MCF 10A (cell line): Measurements from ENCODE around the gene DDA1. TPM values are rescaled to one million over a fixed set of nuclear protein-coding genes. Genes with fewer than 3 reads are reported as not detected.

Source experiments
- BruUV-seq: library from RNA; stranded (reverse); fragments of 400-500 nt; replicated peaks from 2 replicates; lab custom pipeline; 2021; lab: Mats Ljungman, UMichigan
- CTCF ChIA-PET: fragments of 300-600 bp; sonication (Branson Sonifier 250); formaldehyde crosslinking; extraction: SDS; loops from one replicate; lab custom pipeline; 2021; ENCODE audit warnings: antibody characterized with exemption, inconsistent platforms; lab: Yijun Ruan, JAX
- POLR2A ChIA-PET: fragments of 300-600, 350-650 bp; sonication (Branson Sonifier 250); formaldehyde crosslinking; extraction: SDS; loops from one replicate; lab custom pipeline; 2020; ENCODE audit warnings: antibody characterized with exemption, inconsistent platforms; lab: Yijun Ruan, JAX
- DNase-seq: peaks from one replicate; pipeline ENCODE4 v3.0.0-alpha.2; 2018; ENCODE audit not compliant: unreplicated experiment
- H3K27ac Mint-ChIP-seq: one replicate; pipeline ENCODE4 v1.8.0; 2022; ENCODE audit warnings: mild to moderate bottlenecking, low read depth, mixed read lengths; ENCODE audit not compliant: unreplicated experiment
- H3K27me3 Mint-ChIP-seq: one replicate; pipeline ENCODE4 v1.8.0; 2022; ENCODE audit warnings: mixed read lengths; ENCODE audit not compliant: insufficient read depth, unreplicated experiment
- H3K36me3 Mint-ChIP-seq: one replicate; pipeline ENCODE4 v1.8.0; 2022; ENCODE audit warnings: mild to moderate bottlenecking, moderate library complexity, mixed read lengths; ENCODE audit not compliant: insufficient read depth, unreplicated experiment
- H3K4me1 Mint-ChIP-seq: one replicate; pipeline ENCODE4 v1.8.0; 2022; ENCODE audit warnings: mixed read lengths; ENCODE audit not compliant: insufficient read depth, unreplicated experiment
- H3K4me3 Mint-ChIP-seq: one replicate; pipeline ENCODE4 v1.8.0; 2022; ENCODE audit warnings: mild to moderate bottlenecking, moderate library complexity, mixed read lengths; ENCODE audit not compliant: unreplicated experiment
- H3K9me3 Mint-ChIP-seq: one replicate; pipeline ENCODE4 v1.8.0; 2022; ENCODE audit warnings: mixed read lengths; ENCODE audit not compliant: unreplicated experiment
- CTCF ChIP-seq: fragments of 200-600 bp; IDR thresholded peaks from one replicate; pipeline ENCODE4 v1.8.0; 2022; ENCODE audit warnings: antibody characterized with exemption, mild to moderate bottlenecking; ENCODE audit not compliant: unreplicated experiment
- intact Hi-C: fragments of 100-400 bp; cut with micrococcal nuclease; formaldehyde crosslinking; loops from 2 replicates; pipeline ENCODE4 v1.14.1; 2022
- total RNA-seq: library from RNA; stranded (reverse); gene quantifications from 2 replicates; pipeline ENCODE4 v1.2.3, GENCODE V29; 2022

Gene DDA1
- total RNA-seq, 1 experiment from 2014 or later: 57.4 TPM

GRCh38 chr19:17327654-17328516, 18.5 kb downstream of the DDA1 start:
- H3K9me3 Mint-ChIP-seq: no peaks in the 10 kb centered on the region
- intact Hi-C loops: no loop called here
- H3K27me3 Mint-ChIP-seq: no peaks in the 10 kb centered on the region
- peaks cover 5% of the 10 kb centered on the region for H3K4me1 Mint-ChIP-seq
- H3K4me3 Mint-ChIP-seq: peak overlapping the region; percentile 21
- ChIA-PET CTCF (interaction anchor here (0.6 to 0.7 kb wide), 2 partner anchors 18 to 32 kb away, joined by 3 to 4 read pairs; no protein-coding TSS in a partner anchor), POLR2A (no interaction called here)
- TF ChIP-seq CTCF: no peak
- BruUV-seq: no TSS peak
- peaks cover 40% of the 10 kb centered on the region for H3K36me3 Mint-ChIP-seq
- DNase-seq: no peak
- H3K27ac Mint-ChIP-seq: no peak overlapping the region

- peaks cover 35% of the 10 kb centered on the region for H3K36me3 Mint-ChIP-seq
Measured at GRCh38 chr19:17328517-17329365, 19.4 kb downstream of the DDA1 start.

GRCh38 chr19:17329366-17330261, 20.3 kb downstream of the DDA1 start:
- CTCF ChIA-PET: no interaction called here
- H3K27ac Mint-ChIP-seq: no peak overlapping the region

More at GRCh38 chr19:17328517-17329365, 19.4 kb downstream of the DDA1 start:
- no peak overlapping the region for H3K4me3 Mint-ChIP-seq
- no peak for TF ChIP-seq CTCF
- peaks cover 7% of the 10 kb centered on the region for H3K4me1 Mint-ChIP-seq
- no TSS peak for BruUV-seq
- H3K9me3 Mint-ChIP-seq: no peaks in the 10 kb centered on the region
- DNase-seq: no peak
- intact Hi-C loops: no loop called here
- ChIA-PET POLR2A (no interaction called here), CTCF (no interaction called here)
- H3K27me3 Mint-ChIP-seq: no peaks in the 10 kb centered on the region
- H3K27ac Mint-ChIP-seq: no peak overlapping the region

More at GRCh38 chr19:17329366-17330261, 20.3 kb downstream of the DDA1 start:
- no TSS peak for BruUV-seq
- POLR2A ChIA-PET: interaction anchor here (0.6 to 10.1 kb wide), 2 partner anchors 22 to 252 kb away, joined by 3 to 152 read pairs; partner anchors contain the start of genes ABHD8, DDA1 and MRPL34
- Mint-ChIP-seq H3K9me3 (no peaks in the 10 kb centered on the region), H3K36me3 (peaks cover 34% of the 10 kb centered on the region), H3K4me1 (peaks cover 14% of the 10 kb centered on the region), H3K4me3 (no peak overlapping the region), H3K27me3 (no peaks in the 10 kb centered on the region)
- TF ChIP-seq CTCF: no peak
- DNase-seq: no peak
- intact Hi-C loops: no loop called here
